ENCODE data around the gene GULP1.

GULP1 gene

DNA sequence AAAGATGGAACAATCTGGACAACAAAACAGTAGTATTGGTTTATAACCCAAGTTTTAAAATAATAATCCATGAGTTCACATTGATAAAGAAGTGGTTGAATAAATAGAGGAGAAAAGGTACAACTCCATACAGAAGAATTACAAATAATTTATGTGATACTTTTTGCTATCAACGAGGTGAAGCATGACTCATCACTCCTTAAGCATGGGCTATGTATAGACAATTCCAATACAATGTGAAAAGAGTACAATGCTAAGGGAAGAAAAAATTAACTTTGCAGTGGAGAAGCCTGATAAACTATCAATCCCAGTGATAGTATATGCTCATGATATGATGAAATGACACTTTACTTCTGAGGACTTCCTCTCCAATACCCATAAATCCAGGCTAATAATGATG, 312.9 kb downstream of the GULP1 start:
- TF ChIP-seq POLR2AphosphoS5 (IDR thresholded peaks at IDR 0.05; ENCODE audit: low read depth, low read length) (no peak), FOXP2 (optimal IDR thresholded peaks at IDR 0.05; ENCODE audit: borderline replicate concordance, extremely low read depth, extremely low read length, insufficient read depth) (no peak), SIN3A (IDR thresholded peaks at IDR 0.05; ENCODE audit: borderline replicate concordance, insufficient read depth, low read length) (no peak), TAF1 (IDR thresholded peaks at IDR 0.05; ENCODE audit: borderline replicate concordance, insufficient read depth, low read length) (no peak)
- TF ChIP-seq, protein P1, sequence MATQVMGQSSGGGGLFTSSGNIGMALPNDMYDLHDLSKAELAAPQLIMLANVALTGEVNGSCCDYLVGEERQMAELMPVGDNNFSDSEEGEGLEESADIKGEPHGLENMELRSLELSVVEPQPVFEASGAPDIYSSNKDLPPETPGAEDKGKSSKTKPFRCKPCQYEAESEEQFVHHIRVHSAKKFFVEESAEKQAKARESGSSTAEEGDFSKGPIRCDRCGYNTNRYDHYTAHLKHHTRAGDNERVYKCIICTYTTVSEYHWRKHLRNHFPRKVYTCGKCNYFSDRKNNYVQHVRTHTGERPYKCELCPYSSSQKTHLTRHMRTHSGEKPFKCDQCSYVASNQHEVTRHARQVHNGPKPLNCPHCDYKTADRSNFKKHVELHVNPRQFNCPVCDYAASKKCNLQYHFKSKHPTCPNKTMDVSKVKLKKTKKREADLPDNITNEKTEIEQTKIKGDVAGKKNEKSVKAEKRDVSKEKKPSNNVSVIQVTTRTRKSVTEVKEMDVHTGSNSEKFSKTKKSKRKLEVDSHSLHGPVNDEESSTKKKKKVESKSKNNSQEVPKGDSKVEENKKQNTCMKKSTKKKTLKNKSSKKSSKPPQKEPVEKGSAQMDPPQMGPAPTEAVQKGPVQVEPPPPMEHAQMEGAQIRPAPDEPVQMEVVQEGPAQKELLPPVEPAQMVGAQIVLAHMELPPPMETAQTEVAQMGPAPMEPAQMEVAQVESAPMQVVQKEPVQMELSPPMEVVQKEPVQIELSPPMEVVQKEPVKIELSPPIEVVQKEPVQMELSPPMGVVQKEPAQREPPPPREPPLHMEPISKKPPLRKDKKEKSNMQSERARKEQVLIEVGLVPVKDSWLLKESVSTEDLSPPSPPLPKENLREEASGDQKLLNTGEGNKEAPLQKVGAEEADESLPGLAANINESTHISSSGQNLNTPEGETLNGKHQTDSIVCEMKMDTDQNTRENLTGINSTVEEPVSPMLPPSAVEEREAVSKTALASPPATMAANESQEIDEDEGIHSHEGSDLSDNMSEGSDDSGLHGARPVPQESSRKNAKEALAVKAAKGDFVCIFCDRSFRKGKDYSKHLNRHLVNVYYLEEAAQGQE (IDR thresholded peaks at IDR 0.05; ENCODE audit: insufficient read depth in 1 of 2, low read depth in 2 of 2, low read length in 2 of 2) = no peak

DNA sequence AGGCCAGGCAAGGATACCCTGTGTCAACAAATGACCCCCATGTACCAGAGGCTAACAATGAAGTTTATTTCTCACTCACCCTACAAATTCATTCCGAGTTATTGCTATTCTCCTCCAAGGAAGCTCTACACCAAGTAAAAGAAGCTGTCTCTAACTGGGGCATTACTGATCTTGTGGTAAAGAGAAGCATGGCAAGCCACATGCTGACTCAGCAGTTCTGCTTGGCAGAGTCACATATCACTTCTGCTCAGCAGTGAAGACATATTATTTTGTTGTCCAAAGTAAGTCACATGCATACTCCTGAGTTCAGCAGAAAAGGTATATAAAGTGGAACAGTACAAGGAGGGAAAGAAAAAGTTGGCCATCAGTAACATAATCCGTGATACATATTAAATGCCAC, 315.8 kb downstream of the GULP1 start:
- TF ChIP-seq TAF1 (IDR thresholded peaks at IDR 0.05; ENCODE audit: borderline replicate concordance, insufficient read depth, low read length) (no peak), POLR2AphosphoS5 (IDR thresholded peaks at IDR 0.05; ENCODE audit: low read depth, low read length) (no peak), FOXP2 (optimal IDR thresholded peaks at IDR 0.05; ENCODE audit: borderline replicate concordance, extremely low read depth, extremely low read length, insufficient read depth) (no peak), SIN3A (IDR thresholded peaks at IDR 0.05; ENCODE audit: borderline replicate concordance, insufficient read depth, low read length) (no peak)
- TF ChIP-seq, protein P1 (IDR thresholded peaks at IDR 0.05; ENCODE audit: insufficient read depth in 1 of 2, low read depth in 2 of 2, low read length in 2 of 2) = no peak

DNA sequence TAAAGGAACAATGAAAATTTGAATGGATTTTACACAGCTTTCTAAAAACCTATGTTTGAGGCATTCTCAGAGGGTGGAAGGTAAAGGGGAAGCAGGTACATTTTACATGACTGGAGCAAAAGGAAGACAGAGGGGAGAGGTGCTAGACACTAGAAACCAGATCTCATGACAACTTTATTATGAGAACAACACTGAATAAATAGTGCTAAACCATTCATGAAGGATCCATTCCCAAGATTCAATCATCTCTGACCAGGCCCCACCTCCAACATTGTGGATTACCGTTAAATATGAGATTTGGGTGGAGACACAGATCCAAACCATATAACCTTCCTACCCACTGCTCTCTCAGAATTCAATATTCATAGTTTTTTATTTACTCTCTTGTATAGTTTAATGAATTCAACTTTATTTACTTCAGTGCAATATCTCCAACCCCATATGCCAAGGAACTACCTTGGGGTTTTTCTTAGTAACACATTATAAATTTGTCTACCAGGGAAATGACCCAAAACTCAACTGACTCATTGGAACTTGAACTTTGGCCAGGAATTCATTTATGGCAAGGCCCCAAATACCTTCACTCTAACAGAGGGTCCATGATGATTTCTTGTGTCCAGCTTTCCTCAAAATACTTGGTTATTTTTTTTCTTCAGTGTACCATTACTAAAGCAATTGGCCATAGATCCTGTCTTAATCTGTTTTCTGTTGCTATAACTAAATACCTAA, 317.8 kb downstream of the GULP1 start:
- no peak for TF ChIP-seq TAF1 (IDR thresholded peaks at IDR 0.05; ENCODE audit: borderline replicate concordance, insufficient read depth, low read length)
- TF ChIP-seq, protein P1 (IDR thresholded peaks at IDR 0.05; ENCODE audit: insufficient read depth in 1 of 2, low read depth in 2 of 2, low read length in 2 of 2) = no peak
- TF ChIP-seq POLR2AphosphoS5 (IDR thresholded peaks at IDR 0.05; ENCODE audit: low read depth, low read length) = no peak
- TF ChIP-seq SIN3A (IDR thresholded peaks at IDR 0.05; ENCODE audit: borderline replicate concordance, insufficient read depth, low read length) = no peak
- TF ChIP-seq FOXP2 (optimal IDR thresholded peaks at IDR 0.05; ENCODE audit: borderline replicate concordance, extremely low read depth, extremely low read length, insufficient read depth) = no peak

DNA sequence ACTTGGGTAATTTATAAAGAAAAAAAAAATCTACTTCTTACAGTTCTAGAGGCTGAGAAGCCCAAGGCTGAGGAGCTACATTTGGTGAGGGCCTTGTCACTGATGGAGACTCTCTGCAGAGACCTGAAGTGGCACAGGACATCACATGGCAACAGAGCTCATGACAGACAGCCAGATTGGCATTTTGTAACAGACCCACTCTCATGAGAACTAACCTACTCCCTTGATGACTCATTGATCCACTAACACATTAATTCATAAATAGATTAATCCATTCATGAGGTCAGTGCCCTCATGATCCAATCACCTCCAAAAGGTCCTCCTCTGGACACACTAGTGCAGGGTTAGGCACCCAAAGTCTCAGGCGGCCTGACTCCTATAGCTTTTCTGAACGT, 318.4 kb downstream of the GULP1 start:
- TF ChIP-seq, protein P1 (IDR thresholded peaks at IDR 0.05; ENCODE audit: insufficient read depth in 1 of 2, low read depth in 2 of 2, low read length in 2 of 2) = no peak
- TF ChIP-seq SIN3A (IDR thresholded peaks at IDR 0.05; ENCODE audit: borderline replicate concordance, insufficient read depth, low read length) (no peak), FOXP2 (optimal IDR thresholded peaks at IDR 0.05; ENCODE audit: borderline replicate concordance, extremely low read depth, extremely low read length, insufficient read depth) (no peak), TAF1 (IDR thresholded peaks at IDR 0.05; ENCODE audit: borderline replicate concordance, insufficient read depth, low read length) (no peak), POLR2AphosphoS5 (IDR thresholded peaks at IDR 0.05; ENCODE audit: low read depth, low read length) (no peak)
